ENCODE measurements around the gene PROB1.
"Not testable (repeated sequence)": the region's sequence is repeated elsewhere in the genome, so short reads cannot be mapped to it uniquely, and the experiment has no call there.

Gene PROB1

GRCh38 chr5:139410993-139411828, 16.3 kb upstream of the PROB1 start:
- DNase-seq, result no peak

- DNase-seq, result no peak
These were observed 15.5 kb upstream of the PROB1 start for GRCh38 chr5:139410121-139410992.

GRCh38 chr5:139409116-139409515, 14.2 kb upstream of the PROB1 start:
- DNase-seq, result not testable (repeated sequence)

- DNase-seq, result no peak
These were observed 13.3 kb upstream of the PROB1 start for GRCh38 chr5:139408191-139408590.

- DNase-seq, result no peak
These were observed 12.6 kb upstream of the PROB1 start for GRCh38 chr5:139407517-139407916.

GRCh38 chr5:139406963-139407362, 12.1 kb upstream of the PROB1 start:
- no peak for DNase-seq

GRCh38 chr5:139404484-139404840, 9.6 kb upstream of the PROB1 start:
- DNase-seq, result no peak

- DNase-seq, result peak; percentile 97
These were observed 9.0 kb upstream of the PROB1 start, which contains the start of gene SPATA24 for GRCh38 chr5:139403787-139404483. SPATA24 (minus strand) TSS chr5:139404089; CDS start chr5:139404060, 29 bp downstream.

- DNase-seq, result no peak
These were observed 8.5 kb upstream of the PROB1 start for GRCh38 chr5:139403418-139403786.

- no peak for DNase-seq
These were observed 7.8 kb upstream of the PROB1 start for GRCh38 chr5:139402561-139403158.

- no peak for DNase-seq
These were observed 6.6 kb upstream of the PROB1 start for GRCh38 chr5:139401546-139401945.

GRCh38 chr5:139399501-139400121, 4.7 kb upstream of the PROB1 start:
- DNase-seq, result no peak

GRCh38 chr5:139397921-139398320, 3.0 kb upstream of the PROB1 start:
- DNase-seq, result no peak

- DNase-seq, result no peak
These were observed 1.8 kb upstream of the PROB1 start for GRCh38 chr5:139396691-139397090.

GRCh38 chr5:139395844-139396640, 1.1 kb upstream of the PROB1 start:
- no peak for DNase-seq

GRCh38 chr5:139394123-139394653, 716 bp downstream of the PROB1 start:
- DNase-seq, result peak; percentile 28

GRCh38 chr5:139393497-139394122, 1.3 kb downstream of the PROB1 start:
- no peak for DNase-seq

GRCh38 chr5:139392678-139393496, 2.0 kb downstream of the PROB1 start:
- peak; percentile 70 for DNase-seq

- DNase-seq, result no peak
These were observed 2.6 kb downstream of the PROB1 start for GRCh38 chr5:139392324-139392677.

All from activated effector memory CD4-positive, alpha-beta T cell treated with Interleukin-2 at 50 U/mL for 16 hours (primary cell).